Testis (tissue), 2 donors: Measurements from ENCODE around the gene IL26.

Experiments
- CTCF ChIP-seq, 3 experiments: fragments of 450-650 bp in 2 of 3; fragments of 200-600 bp in 1 of 3; sonication (generic) in 1 of 3; IDR thresholded peaks; one replicate each; pipeline ENCODE4 v1.5.1; 2016 to 2019; ENCODE audit warnings: antibody characterized with exemption in 3 of 3, mild to moderate bottlenecking in 2 of 3, moderate library complexity in 1 of 3
- POLR2A ChIP-seq: fragments of 450-650 bp; IDR thresholded peaks from one replicate; pipeline ENCODE4 v1.6.1; 2017; ENCODE audit warnings: antibody characterized with exemption, mild to moderate bottlenecking, moderate library complexity

DNA sequence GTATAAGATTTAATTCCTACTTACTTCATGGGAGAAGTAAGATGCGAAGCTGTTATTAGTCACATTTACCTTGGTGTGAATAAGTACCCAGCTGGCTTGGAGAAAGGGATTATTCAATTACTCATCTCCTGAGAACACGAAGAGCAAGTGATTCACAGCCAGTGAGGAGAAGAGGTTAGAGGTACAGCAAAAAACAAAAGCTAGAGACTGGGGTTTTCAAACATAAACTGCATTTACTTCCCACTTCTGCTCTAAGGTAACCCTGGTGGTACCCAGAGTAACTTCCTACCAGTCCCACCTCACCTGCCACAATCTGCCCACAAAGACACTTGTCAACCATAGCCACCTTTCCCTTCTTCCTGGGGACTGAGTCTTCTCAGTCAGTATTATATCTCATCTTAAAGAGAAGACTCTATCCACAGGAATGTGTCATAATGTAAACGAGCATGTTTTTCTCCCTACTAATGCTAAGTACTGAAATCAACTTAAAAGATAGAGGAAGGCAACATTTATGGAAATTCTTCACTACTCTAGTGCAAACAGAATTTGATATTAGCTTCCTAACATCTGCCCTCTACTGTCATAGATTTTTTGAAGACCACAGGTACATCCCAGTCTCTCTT is 33.8 kb upstream of the IL26 start:
- TF ChIP-seq POLR2A (no peak), CTCF (IDR thresholded peaks at IDR 0.05) (no peak)
